DND-41 (cell line): ENCODE data around the gene CAPSL.

Source experiments
- EZH2 ChIP-seq: IDR thresholded peaks from 3 replicates; pipeline ENCODE4 v1.6.1; 2012; ENCODE audit warnings: borderline replicate concordance, low read depth, mild to moderate bottlenecking, moderate library complexity, low read length, inconsistent platforms; ENCODE audit not compliant: severe bottlenecking
- TF ChIP-seq, protein P1 (sequence below): IDR thresholded peaks from 2 replicates; pipeline ENCODE4 v1.5.1; 2012; ENCODE audit warnings: borderline replicate concordance, low read length, moderate library complexity, mild to moderate bottlenecking; ENCODE audit not compliant: poor library complexity, severe bottlenecking; ENCODE audit errors: extremely low read depth

DNA sequence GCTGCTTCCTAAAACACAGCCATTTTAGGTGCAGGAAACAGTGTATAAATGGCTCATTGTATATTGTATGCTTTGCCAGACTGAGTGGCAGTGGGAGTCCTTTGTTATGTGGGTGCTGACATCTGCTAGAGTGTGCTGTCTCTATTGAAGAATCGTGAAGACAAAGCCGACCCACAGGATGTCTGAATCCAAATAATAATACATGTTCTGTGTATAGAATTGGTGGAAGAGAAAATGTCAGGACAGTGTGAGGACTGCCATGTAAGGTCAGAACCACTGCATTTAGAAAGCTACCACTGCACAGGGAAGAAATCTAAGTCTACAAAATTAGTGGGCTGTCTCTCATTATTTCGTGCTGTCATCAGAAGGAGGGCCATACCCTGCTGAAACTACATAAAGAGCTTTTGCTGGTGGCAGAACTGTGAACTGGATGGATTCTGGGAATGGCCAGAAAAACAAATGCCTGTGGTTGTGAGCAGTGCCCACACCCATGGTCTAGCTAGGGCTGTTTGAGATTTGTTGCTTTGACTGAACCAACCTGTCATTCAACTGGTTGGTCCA is 79.2 kb downstream of the CAPSL start:
- TF ChIP-seq, protein P1, sequence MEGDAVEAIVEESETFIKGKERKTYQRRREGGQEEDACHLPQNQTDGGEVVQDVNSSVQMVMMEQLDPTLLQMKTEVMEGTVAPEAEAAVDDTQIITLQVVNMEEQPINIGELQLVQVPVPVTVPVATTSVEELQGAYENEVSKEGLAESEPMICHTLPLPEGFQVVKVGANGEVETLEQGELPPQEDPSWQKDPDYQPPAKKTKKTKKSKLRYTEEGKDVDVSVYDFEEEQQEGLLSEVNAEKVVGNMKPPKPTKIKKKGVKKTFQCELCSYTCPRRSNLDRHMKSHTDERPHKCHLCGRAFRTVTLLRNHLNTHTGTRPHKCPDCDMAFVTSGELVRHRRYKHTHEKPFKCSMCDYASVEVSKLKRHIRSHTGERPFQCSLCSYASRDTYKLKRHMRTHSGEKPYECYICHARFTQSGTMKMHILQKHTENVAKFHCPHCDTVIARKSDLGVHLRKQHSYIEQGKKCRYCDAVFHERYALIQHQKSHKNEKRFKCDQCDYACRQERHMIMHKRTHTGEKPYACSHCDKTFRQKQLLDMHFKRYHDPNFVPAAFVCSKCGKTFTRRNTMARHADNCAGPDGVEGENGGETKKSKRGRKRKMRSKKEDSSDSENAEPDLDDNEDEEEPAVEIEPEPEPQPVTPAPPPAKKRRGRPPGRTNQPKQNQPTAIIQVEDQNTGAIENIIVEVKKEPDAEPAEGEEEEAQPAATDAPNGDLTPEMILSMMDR, result no peak
- no peak for TF ChIP-seq EZH2
